ENCODE data around the gene C1QA. TPM values are rescaled to one million over a fixed set of nuclear protein-coding genes. Genes with fewer than 3 reads are reported as not detected.

C1QA gene
- total and polyA plus RNA-seq, 5 donors from 2014 or later = not detected

DNA sequence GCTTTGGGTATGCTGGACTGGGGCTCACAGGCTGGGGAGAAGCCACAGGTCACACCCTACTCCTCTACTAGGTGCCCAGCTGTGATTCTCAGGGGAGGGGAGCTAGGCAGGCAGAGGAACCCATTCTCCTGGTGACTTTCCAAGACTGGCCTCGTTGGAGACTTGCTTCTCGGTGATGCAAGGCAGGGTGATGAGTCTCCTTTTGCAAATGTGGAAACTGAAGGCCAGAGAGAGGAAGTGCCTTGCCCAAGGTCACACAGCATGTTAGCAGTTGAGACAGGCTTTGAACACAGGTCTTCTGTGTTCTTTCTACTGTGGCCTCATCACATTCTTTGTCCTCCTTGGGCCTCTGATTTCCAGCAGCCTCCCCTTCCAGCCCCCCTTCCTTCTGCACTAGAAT lies 20.5 kb upstream of the C1QA start:
- Histone ChIP-seq H3K4me3 (ENCODE audit: low read depth, low read length) (no peak overlapping the region), H3K27me3 (ENCODE audit: control insufficient read depth, insufficient read depth, low read length) (no peaks in the 10 kb centered on the region), H3K4me1 (ENCODE audit: control insufficient read depth, insufficient read depth, low read length, poor library complexity, severe bottlenecking) (no peaks in the 10 kb centered on the region), H3K36me3 (ENCODE audit: control insufficient read depth, insufficient read depth, low read length) (no peaks in the 10 kb centered on the region), H3K9me3 (ENCODE audit: control insufficient read depth in 2 of 2, low read length in 2 of 2) (no peaks in the 10 kb centered on the region), H3K27ac (ENCODE audit: insufficient read depth, low read length, poor library complexity, severe bottlenecking) (no peak overlapping the region)
- H3K4me3 Mint-ChIP-seq = no peak overlapping the region
- ATAC-seq (ENCODE audit: low read depth in 2 of 2) (no peak), DNase-seq (no peak)
- H3K27me3 Mint-ChIP-seq = peaks cover 9% of the 10 kb centered on the region
- H3K36me3 Mint-ChIP-seq = no peaks in the 10 kb centered on the region
- no peak overlapping the region for H3K27ac Mint-ChIP-seq
- H3K4me1 Mint-ChIP-seq = no peaks in the 10 kb centered on the region
- H3K9me3 Mint-ChIP-seq = no peaks in the 10 kb centered on the region

GRCh38 chr1:22616571-22616970 lies 19.9 kb upstream of the C1QA start:
- no peaks in the 10 kb centered on the region for H3K4me1 ChIP-seq (ENCODE audit: control insufficient read depth, insufficient read depth, low read length, poor library complexity, severe bottlenecking)
- no peaks in the 10 kb centered on the region for H3K9me3 ChIP-seq (ENCODE audit: control insufficient read depth in 2 of 2, low read length in 2 of 2)
- Mint-ChIP-seq H3K4me3 (no peak overlapping the region), H3K27ac (no peak overlapping the region), H3K36me3 (no peaks in the 10 kb centered on the region), H3K9me3 (no peaks in the 10 kb centered on the region), H3K4me1 (no peaks in the 10 kb centered on the region), H3K27me3 (peaks cover 9% of the 10 kb centered on the region)
- H3K27ac ChIP-seq (ENCODE audit: insufficient read depth, low read length, poor library complexity, severe bottlenecking) = no peak overlapping the region
- DNase-seq (no peak), ATAC-seq (ENCODE audit: low read depth in 2 of 2) (no peak)
- no peaks in the 10 kb centered on the region for H3K36me3 ChIP-seq (ENCODE audit: control insufficient read depth, insufficient read depth, low read length)
- H3K4me3 ChIP-seq (ENCODE audit: low read depth, low read length) = no peak overlapping the region
- H3K27me3 ChIP-seq (ENCODE audit: control insufficient read depth, insufficient read depth, low read length) = no peaks in the 10 kb centered on the region

- ATAC-seq (ENCODE audit: low read depth in 2 of 2) (no peak), DNase-seq (no peak)
- no peaks in the 10 kb centered on the region for H3K4me1 Mint-ChIP-seq
- peaks cover 20% of the 10 kb centered on the region for H3K27me3 Mint-ChIP-seq
- Histone ChIP-seq H3K27ac (ENCODE audit: insufficient read depth, low read length, poor library complexity, severe bottlenecking) (no peak overlapping the region), H3K4me3 (ENCODE audit: low read depth, low read length) (no peak overlapping the region), H3K4me1 (ENCODE audit: control insufficient read depth, insufficient read depth, low read length, poor library complexity, severe bottlenecking) (no peaks in the 10 kb centered on the region), H3K9me3 (ENCODE audit: control insufficient read depth in 2 of 2, low read length in 2 of 2) (no peaks in the 10 kb centered on the region), H3K27me3 (ENCODE audit: control insufficient read depth, insufficient read depth, low read length) (no peaks in the 10 kb centered on the region), H3K36me3 (ENCODE audit: control insufficient read depth, insufficient read depth, low read length) (no peaks in the 10 kb centered on the region)
- no peak overlapping the region for H3K4me3 Mint-ChIP-seq
- H3K36me3 Mint-ChIP-seq = no peaks in the 10 kb centered on the region
- H3K9me3 Mint-ChIP-seq = no peaks in the 10 kb centered on the region
- no peak overlapping the region for H3K27ac Mint-ChIP-seq
These were observed 18.4 kb upstream of the C1QA start for GRCh38 chr1:22618056-22618455.

- H3K9me3 ChIP-seq (ENCODE audit: control insufficient read depth in 2 of 2, low read length in 2 of 2) = no peaks in the 10 kb centered on the region
- no peaks in the 10 kb centered on the region for H3K36me3 ChIP-seq (ENCODE audit: control insufficient read depth, insufficient read depth, low read length)
These were observed 17.2 kb upstream of the C1QA start for GRCh38 chr1:22619252-22619651.

GRCh38 chr1:22619798-22620197 lies 16.6 kb upstream of the C1QA start:
- Mint-ChIP-seq H3K4me3 (no peak overlapping the region), H3K4me1 (no peaks in the 10 kb centered on the region), H3K27ac (no peak overlapping the region), H3K27me3 (peaks cover 24% of the 10 kb centered on the region), H3K36me3 (no peaks in the 10 kb centered on the region), H3K9me3 (peaks cover 0 to 1% (median 0%) of the 10 kb centered on the region in 7 donors)
- DNase-seq (no peak), ATAC-seq (ENCODE audit: low read depth in 2 of 2) (no peak)
- Histone ChIP-seq H3K9me3 (ENCODE audit: control insufficient read depth in 2 of 2, low read length in 2 of 2) (no peaks in the 10 kb centered on the region), H3K36me3 (ENCODE audit: control insufficient read depth, insufficient read depth, low read length) (no peaks in the 10 kb centered on the region), H3K4me3 (ENCODE audit: low read depth, low read length) (no peak overlapping the region), H3K27me3 (ENCODE audit: control insufficient read depth, insufficient read depth, low read length) (no peaks in the 10 kb centered on the region), H3K4me1 (ENCODE audit: control insufficient read depth, insufficient read depth, low read length, poor library complexity, severe bottlenecking) (no peaks in the 10 kb centered on the region), H3K27ac (ENCODE audit: insufficient read depth, low read length, poor library complexity, severe bottlenecking) (no peak overlapping the region)

More at GRCh38 chr1:22619252-22619651, 17.2 kb upstream of the C1QA start:
- DNase-seq (no peak), ATAC-seq (ENCODE audit: low read depth in 2 of 2) (no peak)
- H3K4me3 Mint-ChIP-seq = no peak overlapping the region
- H3K9me3 Mint-ChIP-seq = peaks cover 0 to 1% (median 0%) of the 10 kb centered on the region in 7 donors
- H3K4me1 Mint-ChIP-seq = no peaks in the 10 kb centered on the region
- H3K27ac ChIP-seq (ENCODE audit: insufficient read depth, low read length, poor library complexity, severe bottlenecking) = no peak overlapping the region
- H3K27me3 ChIP-seq (ENCODE audit: control insufficient read depth, insufficient read depth, low read length) = no peaks in the 10 kb centered on the region
- H3K27me3 Mint-ChIP-seq = peaks cover 23% of the 10 kb centered on the region
- no peaks in the 10 kb centered on the region for H3K4me1 ChIP-seq (ENCODE audit: control insufficient read depth, insufficient read depth, low read length, poor library complexity, severe bottlenecking)
- H3K27ac Mint-ChIP-seq = no peak overlapping the region
- no peaks in the 10 kb centered on the region for H3K36me3 Mint-ChIP-seq
- H3K4me3 ChIP-seq (ENCODE audit: low read depth, low read length) = no peak overlapping the region

DNA sequence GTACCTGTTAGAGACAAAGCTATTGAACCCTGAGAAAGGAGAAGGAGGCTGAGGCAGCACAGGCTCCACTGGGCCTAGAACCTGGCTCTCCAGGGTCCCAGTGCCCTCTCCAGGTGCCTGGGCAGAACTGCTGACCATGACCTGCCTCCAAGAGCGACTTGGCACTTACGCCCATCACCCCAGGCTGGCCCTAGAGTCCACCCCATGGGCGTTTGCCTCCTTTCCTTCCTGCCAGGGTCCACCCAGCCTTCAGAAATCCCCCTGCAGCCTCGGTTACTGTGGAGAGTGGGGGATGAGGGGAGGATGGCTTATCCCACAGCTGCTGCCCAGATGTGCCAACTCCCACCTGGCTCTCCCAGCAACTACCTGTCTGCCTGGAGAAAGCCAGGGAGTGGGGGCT lies 14.7 kb upstream of the C1QA start:
- Histone ChIP-seq H3K27me3 (ENCODE audit: control insufficient read depth, insufficient read depth, low read length) (no peaks in the 10 kb centered on the region), H3K36me3 (ENCODE audit: control insufficient read depth, insufficient read depth, low read length) (no peaks in the 10 kb centered on the region), H3K4me3 (ENCODE audit: low read depth, low read length) (no peak overlapping the region), H3K27ac (ENCODE audit: insufficient read depth, low read length, poor library complexity, severe bottlenecking) (no peak overlapping the region), H3K4me1 (ENCODE audit: control insufficient read depth, insufficient read depth, low read length, poor library complexity, severe bottlenecking) (no peaks in the 10 kb centered on the region), H3K9me3 (ENCODE audit: control insufficient read depth in 2 of 2, low read length in 2 of 2) (no peaks in the 10 kb centered on the region)
- H3K4me1 Mint-ChIP-seq = no peaks in the 10 kb centered on the region
- H3K27ac Mint-ChIP-seq = no peak overlapping the region
- H3K36me3 Mint-ChIP-seq = no peaks in the 10 kb centered on the region
- H3K27me3 Mint-ChIP-seq = peaks cover 31% of the 10 kb centered on the region
- DNase-seq (no peak), ATAC-seq (ENCODE audit: low read depth in 2 of 2) (no peak)
- H3K9me3 Mint-ChIP-seq = peaks cover 0 to 1% (median 0%) of the 10 kb centered on the region in 7 donors
- H3K4me3 Mint-ChIP-seq = no peak overlapping the region

GRCh38 chr1:22625262-22625925 lies 11.0 kb upstream of the C1QA start:
- Mint-ChIP-seq H3K4me3 (no peak overlapping the region), H3K36me3 (no peaks in the 10 kb centered on the region), H3K27me3 (peaks cover 27% of the 10 kb centered on the region), H3K9me3 (peaks cover 0 to 1% (median 0%) of the 10 kb centered on the region in 7 donors), H3K4me1 (no peaks in the 10 kb centered on the region), H3K27ac (peak overlapping the region in 1 of 3 donors; percentile 32)
- H3K36me3 ChIP-seq (ENCODE audit: control insufficient read depth, insufficient read depth, low read length) = no peaks in the 10 kb centered on the region
- H3K4me1 ChIP-seq (ENCODE audit: control insufficient read depth, insufficient read depth, low read length, poor library complexity, severe bottlenecking) = no peaks in the 10 kb centered on the region
- no peak overlapping the region for H3K4me3 ChIP-seq (ENCODE audit: low read depth, low read length)
- H3K27ac ChIP-seq (ENCODE audit: insufficient read depth, low read length, poor library complexity, severe bottlenecking) = no peak overlapping the region
- no peak for ATAC-seq (ENCODE audit: low read depth in 2 of 2)
- H3K27me3 ChIP-seq (ENCODE audit: control insufficient read depth, insufficient read depth, low read length) = no peaks in the 10 kb centered on the region
- H3K9me3 ChIP-seq (ENCODE audit: control insufficient read depth in 2 of 2, low read length in 2 of 2) = no peaks in the 10 kb centered on the region
- DNase-seq = no peak

Measured in CD4-positive, CD25-positive, alpha-beta regulatory T cell (primary cell).